PFSK-1 (cell line): ENCODE data around the gene CFD.

Experiments
- FOXP2 ChIP-seq: optimal IDR thresholded peaks from 2 replicates; pipeline ENCODE3; 2011; ENCODE audit warnings: borderline replicate concordance, control low read depth, inconsistent platforms; ENCODE audit not compliant: insufficient read depth; ENCODE audit errors: extremely low read length, extremely low read depth
- POLR2AphosphoS5 ChIP-seq: IDR thresholded peaks from 2 replicates; pipeline ENCODE4 v1.6.1; 2012; ENCODE audit warnings: low read depth, mild to moderate bottlenecking, control low read depth, low read length, moderate library complexity
- SIN3A ChIP-seq: IDR thresholded peaks from 2 replicates; pipeline ENCODE4 v1.6.1; 2012; ENCODE audit warnings: mild to moderate bottlenecking, low read length, moderate library complexity, borderline replicate concordance; ENCODE audit not compliant: insufficient read depth
- TAF1 ChIP-seq: IDR thresholded peaks from 2 replicates; pipeline ENCODE4 v1.6.1; 2012; ENCODE audit warnings: low read length, control low read depth, borderline replicate concordance; ENCODE audit not compliant: insufficient read depth
- TF ChIP-seq, protein P1 (sequence below), 2 experiments: IDR thresholded peaks; 2 replicates each; pipeline versions ENCODE4 v1.6.1 to v1.8.0; 2011 to 2012; ENCODE audit warnings: low read depth in 2 of 2, low read length in 2 of 2, control low read depth in 1 of 2, inconsistent platforms in 1 of 2, mild to moderate bottlenecking in 1 of 2, moderate library complexity in 1 of 2; ENCODE audit not compliant: insufficient read depth in 1 of 2

Gene CFD

DNA sequence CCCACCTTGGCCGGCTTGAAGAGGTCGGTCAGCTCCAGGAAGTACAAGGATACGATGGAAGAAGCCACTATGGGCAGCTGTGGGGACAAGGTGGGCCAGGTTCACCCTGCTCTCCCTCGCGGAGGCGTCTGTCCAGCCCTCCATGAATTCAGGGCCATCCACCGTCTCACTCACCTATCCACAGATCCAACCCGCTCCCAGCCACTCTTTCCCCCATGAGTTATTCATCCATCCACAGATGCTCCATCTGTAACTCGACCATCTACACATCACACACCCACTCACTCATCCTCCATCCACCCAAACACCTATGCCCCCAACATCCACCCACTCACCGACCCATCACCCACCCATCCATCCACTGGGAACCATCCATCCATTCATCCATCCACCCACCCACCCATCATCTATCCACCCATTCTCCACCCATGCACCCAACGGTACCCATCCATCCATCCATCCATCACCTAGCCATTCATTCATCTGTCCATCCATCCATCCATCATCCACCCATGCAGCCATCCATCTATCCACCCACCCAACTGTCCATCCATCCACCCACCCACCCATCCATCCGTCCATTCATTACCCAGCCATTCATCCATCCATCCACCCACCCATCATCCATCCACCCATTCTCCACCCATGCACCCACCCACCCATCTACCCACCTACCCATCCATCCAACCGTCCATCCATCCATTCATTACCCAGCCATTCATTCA is 43.5 kb upstream of the CFD start:
- TF ChIP-seq, protein P1, sequence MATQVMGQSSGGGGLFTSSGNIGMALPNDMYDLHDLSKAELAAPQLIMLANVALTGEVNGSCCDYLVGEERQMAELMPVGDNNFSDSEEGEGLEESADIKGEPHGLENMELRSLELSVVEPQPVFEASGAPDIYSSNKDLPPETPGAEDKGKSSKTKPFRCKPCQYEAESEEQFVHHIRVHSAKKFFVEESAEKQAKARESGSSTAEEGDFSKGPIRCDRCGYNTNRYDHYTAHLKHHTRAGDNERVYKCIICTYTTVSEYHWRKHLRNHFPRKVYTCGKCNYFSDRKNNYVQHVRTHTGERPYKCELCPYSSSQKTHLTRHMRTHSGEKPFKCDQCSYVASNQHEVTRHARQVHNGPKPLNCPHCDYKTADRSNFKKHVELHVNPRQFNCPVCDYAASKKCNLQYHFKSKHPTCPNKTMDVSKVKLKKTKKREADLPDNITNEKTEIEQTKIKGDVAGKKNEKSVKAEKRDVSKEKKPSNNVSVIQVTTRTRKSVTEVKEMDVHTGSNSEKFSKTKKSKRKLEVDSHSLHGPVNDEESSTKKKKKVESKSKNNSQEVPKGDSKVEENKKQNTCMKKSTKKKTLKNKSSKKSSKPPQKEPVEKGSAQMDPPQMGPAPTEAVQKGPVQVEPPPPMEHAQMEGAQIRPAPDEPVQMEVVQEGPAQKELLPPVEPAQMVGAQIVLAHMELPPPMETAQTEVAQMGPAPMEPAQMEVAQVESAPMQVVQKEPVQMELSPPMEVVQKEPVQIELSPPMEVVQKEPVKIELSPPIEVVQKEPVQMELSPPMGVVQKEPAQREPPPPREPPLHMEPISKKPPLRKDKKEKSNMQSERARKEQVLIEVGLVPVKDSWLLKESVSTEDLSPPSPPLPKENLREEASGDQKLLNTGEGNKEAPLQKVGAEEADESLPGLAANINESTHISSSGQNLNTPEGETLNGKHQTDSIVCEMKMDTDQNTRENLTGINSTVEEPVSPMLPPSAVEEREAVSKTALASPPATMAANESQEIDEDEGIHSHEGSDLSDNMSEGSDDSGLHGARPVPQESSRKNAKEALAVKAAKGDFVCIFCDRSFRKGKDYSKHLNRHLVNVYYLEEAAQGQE (IDR thresholded peaks at IDR 0.05; ENCODE audit: insufficient read depth in 1 of 2, low read depth in 2 of 2, low read length in 2 of 2), result no peak
- TF ChIP-seq SIN3A (no peak), POLR2AphosphoS5 (no peak), FOXP2 (no peak), TAF1 (no peak)

DNA sequence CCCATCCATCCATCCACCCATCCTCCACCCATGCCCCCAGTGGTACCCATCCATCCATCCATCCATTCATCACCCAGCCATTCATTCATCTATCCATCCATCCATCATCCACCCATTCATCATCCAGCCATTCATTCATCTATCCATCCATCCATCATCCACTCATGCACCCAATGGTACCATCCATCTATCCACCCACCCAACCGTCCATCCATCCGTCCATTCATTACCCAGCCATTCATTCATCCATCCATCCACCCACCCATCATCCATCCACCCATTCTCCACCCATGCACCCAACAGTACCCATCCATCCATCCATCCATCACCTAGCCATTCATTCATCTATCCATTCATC is 43.0 kb upstream of the CFD start:
- TF ChIP-seq SIN3A, result no peak
- TF ChIP-seq TAF1, result no peak
- no peak for TF ChIP-seq POLR2AphosphoS5
- no peak for TF ChIP-seq FOXP2
- TF ChIP-seq, protein P1 (IDR thresholded peaks at IDR 0.05; ENCODE audit: insufficient read depth in 1 of 2, low read depth in 2 of 2, low read length in 2 of 2), result no peak

DNA sequence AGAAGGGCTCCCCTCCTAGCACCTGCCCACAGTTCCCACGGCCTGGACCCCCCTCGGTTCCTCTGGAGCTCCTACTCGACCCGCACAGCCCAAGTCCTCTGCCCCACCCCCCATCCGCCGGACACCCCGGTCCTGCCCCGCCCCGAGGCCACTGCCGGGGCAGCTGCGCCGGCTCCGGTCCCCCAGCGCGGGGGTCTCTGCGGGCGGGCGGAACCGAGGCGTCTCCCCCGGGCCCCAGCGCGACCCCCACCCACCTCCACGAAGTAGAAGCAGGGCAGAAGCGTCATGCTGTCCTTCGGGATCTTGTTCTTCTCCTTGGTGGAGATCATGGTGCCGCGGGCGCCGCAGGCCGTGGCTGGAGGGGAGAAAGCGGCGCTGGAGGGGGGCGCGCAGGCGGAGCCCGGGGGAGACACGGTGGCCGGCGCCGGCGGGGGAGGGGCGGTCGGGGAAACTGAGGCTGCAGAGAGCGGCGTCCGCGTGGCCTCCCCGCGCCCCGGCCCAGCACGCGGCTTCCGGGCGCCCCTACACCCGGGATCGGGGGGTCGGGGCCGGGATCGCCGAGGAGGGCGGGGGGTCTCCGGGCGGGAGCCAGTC is 38.1 kb upstream of the CFD start:
- TF ChIP-seq, protein P1 (IDR thresholded peaks at IDR 0.05; ENCODE audit: insufficient read depth in 1 of 2, low read depth in 2 of 2, low read length in 2 of 2), result no peak
- TF ChIP-seq POLR2AphosphoS5, result no peak
- no peak for TF ChIP-seq FOXP2
- no peak for TF ChIP-seq TAF1
- no peak for TF ChIP-seq SIN3A

DNA sequence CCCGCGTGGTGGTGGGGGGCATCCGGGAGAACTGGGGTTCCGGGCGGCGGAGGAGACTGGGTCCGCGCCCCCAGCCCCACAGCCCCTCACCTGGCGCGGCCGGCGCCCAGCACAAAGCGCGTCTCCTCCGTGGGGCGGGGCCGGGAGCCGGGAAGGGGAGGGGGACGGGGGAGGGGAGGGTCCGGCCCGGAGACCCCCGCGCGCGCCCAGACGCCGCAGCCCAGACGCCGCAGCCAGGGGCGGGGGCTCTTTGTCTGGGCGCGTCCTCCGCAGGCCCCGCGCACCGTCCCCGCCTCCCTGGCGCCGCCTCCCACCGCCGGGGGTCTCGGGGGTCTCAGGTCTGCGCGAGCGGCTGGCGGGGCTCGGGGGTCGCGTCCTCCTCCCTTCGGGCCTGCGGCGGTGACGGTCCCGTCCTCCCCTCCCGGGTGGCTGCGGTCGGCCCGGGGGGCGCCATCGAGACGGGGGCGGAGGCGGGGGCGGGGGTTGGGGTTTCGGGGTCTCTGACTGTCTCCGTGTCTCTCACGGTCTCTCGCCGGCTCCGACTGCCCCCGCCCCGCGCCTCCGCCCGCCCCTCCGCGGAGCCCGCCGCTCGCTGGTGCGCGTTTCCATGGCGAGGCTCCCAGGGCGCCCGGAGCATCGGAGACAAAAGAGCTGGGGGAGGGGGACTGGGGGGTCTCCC is 37.5 kb upstream of the CFD start, which contains the start of gene PLPPR3:
Gene PLPPR3, minus strand, starts transcription at position 131 of the 679 bp plus-strand sequence. CDS start 396 bp downstream, outside the sequence.
- TF ChIP-seq FOXP2, result no peak

DNA sequence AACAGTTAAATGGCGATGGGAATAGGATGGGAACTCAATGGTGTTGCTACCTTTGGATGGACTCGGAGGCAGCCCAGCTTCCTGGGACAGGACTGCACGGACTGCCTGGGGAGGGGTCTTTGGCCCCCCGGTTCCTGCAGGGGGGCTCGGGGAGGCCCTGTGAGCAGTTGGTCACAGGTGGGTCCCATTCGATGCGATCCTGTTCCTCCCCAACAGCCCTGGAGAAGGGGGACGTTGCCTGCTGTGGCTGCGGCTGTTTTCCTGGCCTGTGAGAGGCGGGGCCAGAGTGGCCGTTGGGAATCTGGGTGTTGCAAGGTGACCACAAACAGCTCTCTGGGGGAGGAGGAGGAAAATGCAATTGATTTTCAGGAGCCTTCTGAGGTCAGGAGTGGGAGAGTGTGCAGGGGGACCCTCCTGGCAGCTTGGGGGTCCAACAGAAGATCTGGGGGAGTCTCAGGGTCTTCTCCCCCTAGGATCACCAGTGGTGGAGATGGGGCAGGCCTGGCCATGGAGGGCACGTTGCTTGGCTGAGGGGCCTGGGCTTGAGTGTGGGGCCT is 35.8 kb upstream of the CFD start:
- TF ChIP-seq, protein P1 (IDR thresholded peaks at IDR 0.05; ENCODE audit: insufficient read depth in 1 of 2, low read depth in 2 of 2, low read length in 2 of 2), result no peak
